Measurements from ENCODE around the gene KCNQ1OT1.

KCNQ1OT1 gene

GRCh38 chr11:2561696-2562581 lies 137.9 kb downstream of the KCNQ1OT1 start:
- DNase-seq (ENCODE audit: extremely low read depth, low read depth): no peak

GRCh38 chr11:2559527-2560311 lies 140.1 kb downstream of the KCNQ1OT1 start:
- DNase-seq (ENCODE audit: extremely low read depth, low read depth): no peak
- no peak for TF ChIP-seq CTCF (IDR thresholded peaks at IDR 0.05; ENCODE audit: low read depth, low read length)

More at GRCh38 chr11:2561696-2562581, 137.9 kb downstream of the KCNQ1OT1 start:
- no peak for TF ChIP-seq CTCF (IDR thresholded peaks at IDR 0.05; ENCODE audit: low read depth, low read length)

DNA sequence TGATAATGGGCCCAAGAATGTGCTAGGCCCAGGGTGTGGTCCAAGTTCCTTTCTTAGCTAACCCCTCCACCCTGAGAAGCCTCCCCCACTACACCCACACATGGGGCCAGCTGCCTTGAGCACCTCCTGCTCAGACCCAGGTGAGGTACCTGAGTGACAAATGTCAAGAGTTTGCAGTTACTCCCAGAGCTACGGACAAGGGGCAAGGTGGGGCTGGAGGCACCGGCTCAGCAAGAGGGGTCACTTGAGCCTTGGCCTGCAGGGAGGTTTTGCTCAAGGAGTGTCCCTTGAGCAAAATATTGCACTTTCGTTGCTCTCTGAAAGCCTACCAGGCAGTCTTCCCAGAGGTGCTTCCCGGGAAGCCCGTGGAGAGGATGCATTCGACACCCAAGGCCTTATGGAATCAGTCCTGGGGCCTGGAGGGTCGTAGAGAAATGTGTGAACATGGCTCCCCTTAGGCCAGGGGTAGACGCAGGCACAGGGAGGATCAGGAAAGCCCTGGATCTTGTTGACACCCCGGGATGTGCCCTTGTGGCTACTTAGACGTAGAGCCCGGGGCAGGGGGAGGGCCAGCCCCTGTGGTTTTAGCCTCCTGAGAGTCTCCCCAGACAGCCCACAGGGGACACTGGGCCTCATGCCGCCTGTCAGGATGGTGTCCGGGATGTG lies 140.8 kb downstream of the KCNQ1OT1 start:
- TF ChIP-seq CTCF (IDR thresholded peaks at IDR 0.05; ENCODE audit: low read depth, low read length): no peak
- no peak for DNase-seq (ENCODE audit: extremely low read depth, low read depth)

DNA sequence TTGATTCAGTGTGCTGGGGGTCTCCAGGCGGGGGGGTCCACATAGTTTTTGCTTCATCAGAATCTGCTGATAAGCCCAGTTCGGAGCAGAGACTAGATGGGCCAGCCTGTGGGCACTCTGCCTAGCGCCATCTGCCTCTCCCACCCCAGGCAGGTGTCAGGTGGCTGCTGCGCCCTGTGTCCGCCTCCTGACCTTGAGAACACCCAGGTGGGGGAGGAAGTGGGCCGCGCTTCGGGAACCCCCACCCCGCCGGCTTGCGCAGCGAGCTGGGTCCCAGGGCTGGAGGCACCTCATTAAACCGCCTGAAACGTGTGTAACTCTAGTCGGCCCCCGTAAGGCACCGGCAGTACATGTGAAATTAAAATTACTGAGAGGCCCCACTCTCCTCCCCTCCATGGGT lies 141.4 kb downstream of the KCNQ1OT1 start:
- DNase-seq (ENCODE audit: extremely low read depth, low read depth): no peak
- TF ChIP-seq CTCF (IDR thresholded peaks at IDR 0.05; ENCODE audit: low read depth, low read length): no peak

All from AG09319 (cell line).